Nephron progenitor cell (in vitro differentiated cells): ENCODE measurements around the gene POLR2H.

Source experiments
- DNase-seq: peaks from one replicate; pipeline ENCODE4 v3.0.0; 2021
- H3K27ac Mint-ChIP-seq: 2 replicates; pipeline ENCODE4 v1.8.0; 2021; ENCODE audit warnings: mild to moderate bottlenecking, moderate library complexity, mixed read lengths
- H3K27me3 Mint-ChIP-seq: 2 replicates; pipeline ENCODE4 v1.8.0; 2021; ENCODE audit warnings: mild to moderate bottlenecking, low read depth, mixed read lengths; ENCODE audit not compliant: poor library complexity
- H3K36me3 Mint-ChIP-seq: 2 replicates; pipeline ENCODE4 v1.8.0; 2021; ENCODE audit warnings: low read depth, mixed read lengths
- H3K4me1 Mint-ChIP-seq: 2 replicates; pipeline ENCODE4 v1.8.0; 2021; ENCODE audit warnings: mixed read lengths
- H3K4me3 Mint-ChIP-seq: 2 replicates; pipeline ENCODE4 v1.8.0; 2021; ENCODE audit warnings: mild to moderate bottlenecking, moderate library complexity, mixed read lengths
- H3K9me3 Mint-ChIP-seq: 2 replicates; pipeline ENCODE4 v1.8.0; 2021; ENCODE audit warnings: mild to moderate bottlenecking, moderate library complexity, mixed read lengths
- TF ChIP-seq, protein P1 (sequence below): fragments of 200-600 bp; sonication (generic); IDR thresholded peaks from 2 replicates; pipeline ENCODE4 v1.5.0; 2021; ENCODE audit warnings: antibody characterized with exemption

The POLR2H gene

DNA sequence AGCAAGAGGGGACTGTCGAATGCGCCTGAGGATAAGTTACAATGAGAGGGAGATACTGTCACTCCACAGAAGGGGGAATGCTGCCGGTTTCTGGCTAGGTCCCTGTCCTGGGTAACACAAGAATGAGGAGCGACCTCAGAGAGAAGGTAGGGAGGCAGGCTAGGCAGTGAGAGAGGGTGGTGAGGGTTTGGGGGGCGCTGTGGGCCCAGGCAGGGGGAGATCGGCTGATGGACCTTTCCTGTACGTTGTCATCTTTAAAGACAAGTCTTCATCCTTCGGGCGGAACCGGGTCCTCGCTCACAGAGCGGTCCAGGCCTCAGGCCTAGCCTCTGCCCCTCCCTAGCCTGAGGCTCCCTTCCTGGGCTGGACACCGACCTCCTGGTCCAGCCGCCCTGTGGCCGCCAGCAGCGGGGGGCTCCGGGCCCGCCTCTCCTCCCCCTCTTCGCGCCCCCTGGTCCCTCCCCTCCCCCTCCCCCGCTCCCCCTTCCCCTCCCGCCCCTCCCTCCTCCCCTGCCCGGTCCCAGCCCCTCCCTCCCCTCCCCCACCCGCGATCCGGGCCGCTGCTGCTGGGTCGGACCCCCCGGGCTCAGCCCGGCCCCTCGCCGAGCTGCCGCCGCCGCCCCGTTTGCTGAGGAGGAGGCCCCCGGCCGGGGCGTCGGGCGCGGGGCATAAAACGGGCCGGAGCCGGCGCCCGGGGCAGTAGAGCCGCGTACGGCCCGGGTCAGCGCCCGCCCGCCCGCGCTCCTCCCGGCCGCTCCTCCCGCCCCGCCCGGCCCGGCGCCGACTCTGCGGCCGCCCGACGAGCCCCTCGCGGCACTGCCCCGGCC lies 18.1 kb downstream of the POLR2H start, which contains the start of gene CHRD:
CHRD (plus strand) TSS at position 697 of the 827 bp plus-strand sequence. CDS start 265 bp downstream, outside the sequence.
- TF ChIP-seq, protein P1, sequence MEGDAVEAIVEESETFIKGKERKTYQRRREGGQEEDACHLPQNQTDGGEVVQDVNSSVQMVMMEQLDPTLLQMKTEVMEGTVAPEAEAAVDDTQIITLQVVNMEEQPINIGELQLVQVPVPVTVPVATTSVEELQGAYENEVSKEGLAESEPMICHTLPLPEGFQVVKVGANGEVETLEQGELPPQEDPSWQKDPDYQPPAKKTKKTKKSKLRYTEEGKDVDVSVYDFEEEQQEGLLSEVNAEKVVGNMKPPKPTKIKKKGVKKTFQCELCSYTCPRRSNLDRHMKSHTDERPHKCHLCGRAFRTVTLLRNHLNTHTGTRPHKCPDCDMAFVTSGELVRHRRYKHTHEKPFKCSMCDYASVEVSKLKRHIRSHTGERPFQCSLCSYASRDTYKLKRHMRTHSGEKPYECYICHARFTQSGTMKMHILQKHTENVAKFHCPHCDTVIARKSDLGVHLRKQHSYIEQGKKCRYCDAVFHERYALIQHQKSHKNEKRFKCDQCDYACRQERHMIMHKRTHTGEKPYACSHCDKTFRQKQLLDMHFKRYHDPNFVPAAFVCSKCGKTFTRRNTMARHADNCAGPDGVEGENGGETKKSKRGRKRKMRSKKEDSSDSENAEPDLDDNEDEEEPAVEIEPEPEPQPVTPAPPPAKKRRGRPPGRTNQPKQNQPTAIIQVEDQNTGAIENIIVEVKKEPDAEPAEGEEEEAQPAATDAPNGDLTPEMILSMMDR: no peak
- H3K9me3 Mint-ChIP-seq: no peaks in the 10 kb centered on the region
- H3K4me1 Mint-ChIP-seq: peaks cover 39% of the 10 kb centered on the region
- H3K27me3 Mint-ChIP-seq: peaks cover 51% of the 10 kb centered on the region
- H3K4me3 Mint-ChIP-seq: peak within 1 kb of the TSS; percentile 82
- peaks cover 7% of the 10 kb centered on the region for H3K36me3 Mint-ChIP-seq
- DNase-seq: peak; percentile 51
- peak within 1 kb of the TSS; percentile 5 for H3K27ac Mint-ChIP-seq

DNA sequence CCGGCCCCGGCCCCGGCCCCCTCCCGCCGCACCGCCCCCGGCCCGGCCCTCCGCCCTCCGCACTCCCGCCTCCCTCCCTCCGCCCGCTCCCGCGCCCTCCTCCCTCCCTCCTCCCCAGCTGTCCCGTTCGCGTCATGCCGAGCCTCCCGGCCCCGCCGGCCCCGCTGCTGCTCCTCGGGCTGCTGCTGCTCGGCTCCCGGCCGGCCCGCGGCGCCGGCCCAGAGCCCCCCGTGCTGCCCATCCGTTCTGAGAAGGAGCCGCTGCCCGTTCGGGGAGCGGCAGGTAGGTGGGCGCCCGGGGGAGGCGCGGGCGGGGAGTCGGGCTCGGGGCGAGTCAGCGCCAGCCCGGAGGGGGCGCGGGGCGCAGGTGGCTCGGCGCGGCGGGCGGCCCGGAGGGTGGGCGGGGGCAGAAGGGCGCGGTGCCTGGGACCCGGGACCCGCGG lies 18.7 kb downstream of the POLR2H start:
- peak; percentile 81 for DNase-seq
- Mint-ChIP-seq H3K4me3 (no peak overlapping the region), H3K9me3 (no peaks in the 10 kb centered on the region), H3K27ac (no peak overlapping the region), H3K36me3 (peaks cover 2% of the 10 kb centered on the region), H3K27me3 (peaks cover 51% of the 10 kb centered on the region), H3K4me1 (peaks cover 39% of the 10 kb centered on the region)
- TF ChIP-seq, protein P1: no peak

DNA sequence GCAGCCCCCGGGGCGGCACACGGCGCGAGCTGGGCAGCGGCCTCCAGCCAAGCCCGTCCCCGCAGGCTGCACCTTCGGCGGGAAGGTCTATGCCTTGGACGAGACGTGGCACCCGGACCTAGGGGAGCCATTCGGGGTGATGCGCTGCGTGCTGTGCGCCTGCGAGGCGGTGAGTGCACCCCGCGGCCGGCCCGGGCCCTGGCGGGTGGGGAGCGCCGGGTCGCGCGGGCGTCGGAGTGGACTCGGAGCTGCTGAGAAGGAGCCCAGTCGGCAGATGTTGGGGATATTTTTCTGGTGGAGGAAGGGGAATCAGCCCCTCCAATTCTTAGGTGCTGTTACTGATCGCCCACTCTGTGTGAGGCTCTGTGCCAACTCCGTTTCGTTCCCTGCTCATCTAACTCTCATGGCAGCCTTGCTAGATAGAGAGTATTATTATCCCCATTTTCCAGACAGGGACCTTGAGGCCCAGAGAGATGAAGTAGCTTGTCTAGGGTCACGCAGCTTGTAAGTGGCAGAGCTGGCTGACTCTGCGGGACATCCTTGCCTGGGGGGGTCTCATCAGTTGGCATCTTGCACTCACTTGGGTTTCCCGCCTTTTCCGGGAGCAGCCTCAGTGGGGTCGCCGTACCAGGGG lies 19.2 kb downstream of the POLR2H start:
- peak overlapping the region; percentile 78 for H3K4me3 Mint-ChIP-seq
- H3K4me1 Mint-ChIP-seq: peaks cover 36% of the 10 kb centered on the region
- no peaks in the 10 kb centered on the region for H3K36me3 Mint-ChIP-seq
- no peaks in the 10 kb centered on the region for H3K9me3 Mint-ChIP-seq
- no peak for DNase-seq
- H3K27me3 Mint-ChIP-seq: peaks cover 47% of the 10 kb centered on the region
- no peak overlapping the region for H3K27ac Mint-ChIP-seq
- TF ChIP-seq, protein P1: no peak

DNA sequence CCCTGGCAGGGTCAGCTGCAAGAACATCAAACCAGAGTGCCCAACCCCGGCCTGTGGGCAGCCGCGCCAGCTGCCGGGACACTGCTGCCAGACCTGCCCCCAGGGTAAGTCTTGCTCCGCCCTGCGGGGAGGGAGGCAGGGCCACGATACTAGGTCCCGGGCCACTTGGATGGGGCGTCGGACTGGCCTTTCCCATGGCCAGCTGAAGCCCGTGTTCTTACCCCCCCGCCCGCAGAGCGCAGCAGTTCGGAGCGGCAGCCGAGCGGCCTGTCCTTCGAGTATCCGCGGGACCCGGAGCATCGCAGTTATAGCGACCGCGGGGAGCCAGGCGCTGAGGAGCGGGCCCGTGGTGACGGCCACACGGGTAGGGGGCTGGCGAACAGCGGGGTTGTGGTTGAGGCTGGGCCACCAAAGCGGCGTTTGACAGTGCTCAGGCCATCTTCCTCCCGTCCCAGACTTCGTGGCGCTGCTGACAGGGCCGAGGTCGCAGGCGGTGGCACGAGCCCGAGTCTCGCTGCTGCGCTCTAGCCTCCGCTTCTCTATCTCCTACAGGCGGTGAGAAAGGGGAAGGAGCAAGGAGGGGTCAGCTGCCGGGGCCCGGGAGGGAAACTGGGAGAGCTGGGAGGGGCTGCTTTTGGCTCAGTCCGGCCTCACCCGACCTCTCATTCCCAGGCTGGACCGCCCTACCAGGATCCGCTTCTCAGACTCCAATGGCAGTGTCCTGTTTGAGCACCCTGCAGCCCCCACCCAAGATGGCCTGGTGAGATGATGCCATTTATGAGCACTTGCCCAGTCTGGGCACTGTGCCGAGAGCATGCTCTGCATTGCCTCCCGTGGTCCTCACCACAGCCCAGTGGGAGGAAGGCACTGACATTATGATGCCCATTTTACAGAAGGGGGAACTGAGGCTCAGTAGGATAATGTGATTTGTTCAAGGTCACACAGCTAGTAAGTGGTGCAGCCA lies 20.0 kb downstream of the POLR2H start:
- no peak overlapping the region for H3K27ac Mint-ChIP-seq
- DNase-seq: peak; percentile 47
- peaks cover 43% of the 10 kb centered on the region for H3K27me3 Mint-ChIP-seq
- peaks cover 30% of the 10 kb centered on the region for H3K4me1 Mint-ChIP-seq
- H3K36me3 Mint-ChIP-seq: no peaks in the 10 kb centered on the region
- TF ChIP-seq, protein P1: no peak
- H3K4me3 Mint-ChIP-seq: peak overlapping the region; percentile 78
- H3K9me3 Mint-ChIP-seq: no peaks in the 10 kb centered on the region

DNA sequence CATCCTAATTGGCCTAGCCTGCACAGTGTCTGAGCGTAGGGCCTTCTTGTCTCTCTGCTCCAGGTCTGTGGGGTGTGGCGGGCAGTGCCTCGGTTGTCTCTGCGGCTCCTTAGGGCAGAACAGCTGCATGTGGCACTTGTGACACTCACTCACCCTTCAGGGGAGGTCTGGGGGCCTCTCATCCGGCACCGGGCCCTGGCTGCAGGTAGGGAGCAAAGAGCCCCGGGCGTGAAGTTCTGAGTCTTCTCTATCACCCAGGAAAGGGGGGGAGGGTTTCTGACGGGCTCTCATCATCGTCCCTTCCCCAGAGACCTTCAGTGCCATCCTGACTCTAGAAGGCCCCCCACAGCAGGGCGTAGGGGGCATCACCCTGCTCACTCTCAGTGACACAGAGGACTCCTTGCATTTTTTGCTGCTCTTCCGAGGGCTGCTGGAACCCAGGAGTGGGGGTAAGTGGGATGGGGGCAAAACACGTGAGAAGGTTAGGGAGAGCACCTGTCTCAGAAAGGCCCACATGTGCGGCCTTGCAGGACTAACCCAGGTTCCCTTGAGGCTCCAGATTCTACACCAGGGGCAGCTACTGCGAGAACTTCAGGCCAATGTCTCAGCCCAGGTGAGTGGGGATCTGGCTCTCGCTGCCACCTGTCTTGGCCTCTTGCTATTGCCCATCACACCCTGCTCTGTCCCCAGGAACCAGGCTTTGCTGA lies 21.0 kb downstream of the POLR2H start:
- H3K4me1 Mint-ChIP-seq: peaks cover 20% of the 10 kb centered on the region
- H3K4me3 Mint-ChIP-seq: no peak overlapping the region
- H3K9me3 Mint-ChIP-seq: no peaks in the 10 kb centered on the region
- no peak overlapping the region for H3K27ac Mint-ChIP-seq
- peaks cover 40% of the 10 kb centered on the region for H3K27me3 Mint-ChIP-seq
- TF ChIP-seq, protein P1: no peak
- DNase-seq: no peak
- H3K36me3 Mint-ChIP-seq: no peaks in the 10 kb centered on the region
